NCI-H460 (cell line): ENCODE results near the gene ZNF584. TPM values are rescaled to one million over a fixed set of nuclear protein-coding genes. Genes with fewer than 3 reads are reported as not detected.
A peak's percentile ranks its signal among the peaks of the same experiment; 100 is the strongest.

Experiments used
- DNase-seq: peaks from one replicate; pipeline ENCODE4 v3.0.0-alpha.2; 2016; ENCODE audit warnings: low read depth; ENCODE audit errors: extremely low read depth
- total RNA-seq: library from RNA; depleted of rRNA; stranded (reverse); fragments of >200 nt; shearing (Covaris generic); gene quantifications from 2 replicates; pipeline ENCODE4 v1.2.3, GENCODE V29; 2014

The ZNF584 gene
- total RNA-seq, 1 experiment from 2014 or later: 14.7 TPM

DNA sequence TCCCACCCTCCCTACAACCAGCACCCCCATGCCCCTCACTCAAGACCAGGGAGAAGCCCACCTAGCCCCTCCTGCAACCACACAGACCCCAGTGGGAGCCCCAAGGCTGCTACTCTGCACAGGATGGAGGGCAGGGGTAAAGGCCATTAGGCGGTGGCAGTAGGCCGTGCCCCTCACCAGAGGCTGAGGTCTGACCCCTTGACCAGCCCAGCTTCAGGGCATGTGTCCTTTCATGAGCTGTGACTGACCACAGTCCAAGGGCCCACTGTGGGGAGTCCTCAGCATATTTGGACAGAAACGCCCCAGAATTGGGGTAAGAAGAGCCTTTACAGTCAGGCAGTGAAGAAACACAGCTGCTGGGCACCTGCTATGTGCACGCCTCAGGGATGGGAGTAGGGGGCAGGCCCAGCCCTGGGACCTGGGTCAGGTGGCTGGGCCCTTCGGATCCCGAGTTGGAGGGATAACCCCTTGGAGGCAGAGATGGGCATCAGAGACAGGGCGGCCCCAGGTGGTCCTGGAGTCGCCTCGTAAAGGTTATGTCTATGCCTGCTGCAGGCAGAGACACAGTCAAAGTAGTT is 23.0 kb upstream of the ZNF584 start:
- no peak for DNase-seq

DNA sequence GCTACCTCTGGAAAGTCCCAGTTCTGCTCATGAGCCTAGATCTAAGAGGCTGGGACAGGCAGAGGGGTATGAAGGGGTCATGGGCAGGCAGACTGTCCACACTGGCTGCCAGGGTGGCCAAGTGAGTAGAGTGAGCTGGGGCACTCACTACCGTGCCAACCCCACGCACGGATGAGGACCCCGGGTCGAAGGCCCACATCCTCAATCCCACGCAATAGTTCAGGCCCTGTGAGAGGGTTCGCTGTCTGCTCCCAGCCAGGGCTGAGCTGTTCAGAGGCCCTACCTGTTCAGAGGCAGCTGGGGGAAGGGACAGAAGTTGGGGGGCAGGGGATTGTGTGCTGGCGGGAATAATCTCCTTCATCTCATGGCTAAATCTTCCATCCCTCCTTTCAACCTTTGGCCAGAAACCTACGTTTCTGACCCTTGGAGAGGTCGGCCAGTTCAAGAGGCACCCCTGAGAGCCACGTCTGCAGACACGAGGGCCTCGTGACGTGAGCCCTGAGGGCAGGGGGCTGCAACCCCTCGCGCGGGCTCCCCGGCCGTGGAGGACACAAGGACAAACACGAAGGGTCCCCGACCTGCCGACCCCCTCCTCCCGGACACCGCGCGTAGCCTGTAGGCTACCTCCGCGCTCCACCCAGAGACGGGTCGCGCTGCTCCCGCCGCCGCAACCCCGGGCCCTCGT is 22.4 kb upstream of the ZNF584 start:
- no peak for DNase-seq

DNA sequence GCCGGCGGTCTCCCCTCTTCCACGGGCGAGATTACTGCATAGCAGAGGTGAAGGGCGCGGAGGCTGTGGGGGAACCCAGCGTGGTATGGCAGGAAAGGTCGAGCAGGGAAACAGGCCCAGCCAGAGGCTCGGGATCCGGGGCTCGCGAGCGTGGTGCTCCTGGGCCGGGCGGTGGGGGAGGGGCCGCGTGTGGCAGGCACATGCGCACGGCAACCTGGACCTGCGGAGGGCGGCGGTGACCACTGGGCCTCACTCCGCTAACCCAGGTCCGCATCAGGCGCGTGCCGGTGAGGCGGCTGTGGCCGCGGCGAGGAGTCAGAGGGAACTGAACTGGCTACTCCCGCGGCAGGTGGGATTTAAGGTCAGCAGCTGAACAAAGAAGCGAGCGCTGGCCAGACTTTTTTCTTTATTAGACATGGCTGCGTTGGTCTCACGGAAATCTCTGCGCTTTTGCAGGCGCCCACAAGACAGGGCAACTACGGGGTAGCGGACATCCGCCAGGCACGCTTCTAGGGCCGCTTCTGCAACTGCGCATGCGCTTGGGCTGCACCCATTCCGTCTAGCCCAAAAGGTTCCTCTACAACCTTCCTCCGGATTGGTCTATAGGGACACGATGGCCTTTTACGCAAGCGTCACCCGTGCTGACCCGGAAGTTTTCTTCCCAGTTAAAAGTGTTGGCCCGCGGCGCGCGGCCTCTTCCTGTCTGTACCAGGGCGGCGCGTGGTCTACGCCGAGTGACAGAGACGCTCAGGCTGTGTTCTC is 21.7 kb upstream of the ZNF584 start, which contains the start of gene RPS5:
TSS of gene RPS5 (plus strand) at position 694 of the 762 bp plus-strand sequence. CDS start 869 bp downstream, outside the sequence.
- DNase-seq: peak; percentile 96

DNA sequence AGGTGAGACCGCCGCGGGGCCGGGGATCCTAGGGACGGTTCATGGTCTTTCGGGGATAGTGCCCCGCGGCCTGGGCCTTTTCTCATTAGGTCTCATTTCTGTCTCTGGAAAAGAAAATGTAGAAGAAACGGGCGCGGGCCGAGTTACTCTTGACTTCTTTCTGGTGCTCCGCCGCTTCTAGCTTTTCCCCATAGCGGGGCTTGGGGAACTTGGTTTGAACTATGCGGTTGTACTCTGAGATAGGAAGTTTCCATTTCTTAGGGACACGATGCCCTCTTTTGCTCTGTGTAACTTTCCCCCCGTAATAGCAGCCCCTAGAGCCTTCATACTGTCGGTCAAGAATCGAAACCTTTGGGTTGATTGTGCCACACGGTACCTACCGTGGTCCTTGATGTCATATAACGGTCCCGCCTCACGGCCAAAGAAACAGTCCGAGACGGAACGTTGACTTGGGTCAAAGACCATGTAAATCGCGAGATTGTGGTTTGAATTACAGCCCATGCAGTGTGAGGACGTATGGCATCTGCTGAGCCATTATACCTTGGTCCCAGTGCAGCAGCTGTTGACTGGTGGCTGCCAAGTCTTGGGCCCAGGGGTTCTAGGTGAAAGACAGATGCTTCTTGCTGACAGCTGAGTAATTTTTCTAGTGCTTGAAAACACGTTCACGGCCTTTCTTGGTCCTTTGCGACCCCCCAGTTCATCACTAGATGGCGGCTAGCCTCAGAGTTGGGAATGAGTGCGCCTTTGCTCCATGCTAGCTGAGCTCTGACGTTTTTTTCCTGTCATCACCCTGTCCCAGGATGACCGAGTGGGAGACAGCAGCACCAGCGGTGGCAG is 20.9 kb upstream of the ZNF584 start:
- DNase-seq: no peak

DNA sequence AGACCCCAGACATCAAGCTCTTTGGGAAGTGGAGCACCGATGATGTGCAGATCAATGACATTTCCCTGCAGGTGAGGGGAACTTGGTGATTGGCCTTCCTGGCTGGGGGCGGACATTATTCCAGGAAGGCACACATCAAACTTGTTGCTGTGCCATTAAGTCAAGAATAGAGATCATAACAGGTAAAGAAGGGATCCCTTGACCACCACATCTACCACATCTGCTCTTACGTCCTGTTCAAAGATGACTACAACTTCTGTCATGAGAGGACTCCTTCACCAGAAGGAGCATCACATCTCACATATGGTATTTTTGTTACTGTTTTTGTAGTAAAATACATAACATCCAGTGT is 20.3 kb upstream of the ZNF584 start:
- DNase-seq: no peak

DNA sequence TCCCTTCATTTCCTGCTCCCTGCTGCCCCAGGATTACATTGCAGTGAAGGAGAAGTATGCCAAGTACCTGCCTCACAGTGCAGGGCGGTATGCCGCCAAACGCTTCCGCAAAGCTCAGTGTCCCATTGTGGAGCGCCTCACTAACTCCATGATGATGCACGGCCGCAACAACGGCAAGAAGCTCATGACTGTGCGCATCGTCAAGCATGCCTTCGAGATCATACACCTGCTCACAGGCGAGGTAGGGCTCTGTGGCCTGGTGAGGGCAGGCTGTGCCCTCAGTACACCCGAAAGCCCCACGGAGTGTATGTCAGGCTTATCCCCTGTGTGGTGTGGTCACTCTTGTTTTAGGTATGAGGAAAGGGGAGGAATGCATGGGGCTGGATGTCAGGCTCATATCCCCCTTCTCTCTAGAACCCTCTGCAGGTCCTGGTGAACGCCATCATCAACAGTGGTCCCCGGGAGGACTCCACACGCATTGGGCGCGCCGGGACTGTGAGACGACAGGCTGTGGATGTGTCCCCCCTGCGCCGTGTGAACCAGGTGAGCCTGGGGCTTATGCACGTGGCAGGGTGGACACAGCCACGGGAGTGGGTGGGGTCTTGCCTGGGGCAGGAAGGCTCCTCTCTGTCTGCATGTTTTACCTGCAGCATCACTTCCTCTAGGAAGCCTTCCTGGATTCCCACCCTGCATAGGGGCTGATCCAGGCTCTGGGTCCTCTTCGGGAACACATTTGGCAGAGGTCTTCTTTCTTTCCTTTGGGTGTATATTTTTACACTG is 15.3 kb upstream of the ZNF584 start:
- no peak for DNase-seq

DNA sequence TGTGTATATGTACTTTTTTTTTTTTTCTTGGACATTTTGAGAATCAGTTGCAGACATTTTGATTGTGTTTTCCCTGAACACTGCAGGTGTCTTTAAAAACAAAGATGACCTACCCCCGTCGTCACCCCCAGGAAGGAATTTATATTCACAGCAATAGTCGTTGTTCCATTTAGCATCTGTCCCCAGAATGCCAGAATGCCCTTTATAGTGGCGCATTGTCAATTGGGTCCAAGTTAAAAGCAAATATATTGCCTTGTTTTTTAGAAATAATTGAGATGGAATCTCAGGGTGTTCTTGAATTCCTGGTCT is 14.8 kb upstream of the ZNF584 start:
- DNase-seq: no peak

DNA sequence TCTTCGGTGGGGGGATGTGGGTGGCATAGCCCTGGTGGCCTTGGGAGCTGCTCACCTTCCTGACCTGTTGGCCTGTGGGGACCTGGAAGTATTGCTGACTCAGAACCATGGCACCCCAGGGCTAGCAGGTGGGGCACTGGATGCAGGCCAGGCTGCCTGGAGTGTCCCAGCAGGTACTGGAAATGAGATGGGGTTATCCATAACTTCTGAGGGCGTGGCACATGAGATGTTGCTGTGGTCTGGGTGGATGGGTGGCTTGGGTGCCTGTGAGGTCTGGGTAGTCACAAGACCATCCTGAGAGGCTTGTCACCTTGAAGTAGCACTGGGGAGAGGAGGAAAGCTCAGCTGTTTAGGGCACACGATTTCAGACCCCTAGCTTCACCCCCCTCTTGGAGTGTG is 13.6 kb upstream of the ZNF584 start:
- no peak for DNase-seq

DNA sequence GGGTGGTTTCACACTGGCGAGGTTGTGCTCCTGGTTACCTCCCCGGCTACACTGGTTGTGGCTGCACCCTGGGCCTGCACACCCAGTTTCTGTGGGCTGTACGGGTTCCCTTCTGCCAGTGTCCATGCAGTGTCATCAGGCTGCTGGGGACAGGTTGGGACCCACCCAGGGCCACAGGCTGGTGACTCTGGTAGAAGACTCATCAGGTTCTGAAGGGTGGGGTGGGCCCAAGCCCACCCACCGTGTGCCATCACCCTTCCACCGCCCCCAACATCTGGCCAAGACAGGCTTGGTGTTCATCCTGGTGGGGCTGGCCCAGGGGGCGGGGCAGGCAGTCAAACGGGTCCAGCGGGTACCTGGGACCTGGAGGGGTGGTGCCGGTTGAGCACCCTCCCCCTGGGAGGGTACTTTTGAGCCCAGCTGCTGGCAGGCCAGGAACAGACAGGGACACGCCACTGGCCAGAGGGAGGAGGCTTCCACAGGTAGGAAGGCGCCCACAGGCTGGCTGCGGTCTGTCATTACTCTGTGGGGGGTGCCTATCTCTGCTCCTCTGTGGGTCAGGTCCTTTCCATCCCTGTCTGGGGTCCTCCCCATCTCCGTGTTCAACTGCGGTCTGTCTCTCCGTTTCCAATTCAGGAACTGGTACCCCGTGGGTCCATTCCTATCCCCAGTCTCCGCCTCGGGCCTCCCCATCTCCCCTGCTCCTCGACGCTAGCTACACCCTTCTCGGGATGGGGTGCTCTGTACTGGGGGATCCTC is 13.1 kb upstream of the ZNF584 start, which contains the start of gene RNF225:
TSS of gene RNF225 (plus strand) at position 437 of the 759 bp plus-strand sequence. CDS start 434 bp downstream, outside the sequence.
- no peak for DNase-seq

DNA sequence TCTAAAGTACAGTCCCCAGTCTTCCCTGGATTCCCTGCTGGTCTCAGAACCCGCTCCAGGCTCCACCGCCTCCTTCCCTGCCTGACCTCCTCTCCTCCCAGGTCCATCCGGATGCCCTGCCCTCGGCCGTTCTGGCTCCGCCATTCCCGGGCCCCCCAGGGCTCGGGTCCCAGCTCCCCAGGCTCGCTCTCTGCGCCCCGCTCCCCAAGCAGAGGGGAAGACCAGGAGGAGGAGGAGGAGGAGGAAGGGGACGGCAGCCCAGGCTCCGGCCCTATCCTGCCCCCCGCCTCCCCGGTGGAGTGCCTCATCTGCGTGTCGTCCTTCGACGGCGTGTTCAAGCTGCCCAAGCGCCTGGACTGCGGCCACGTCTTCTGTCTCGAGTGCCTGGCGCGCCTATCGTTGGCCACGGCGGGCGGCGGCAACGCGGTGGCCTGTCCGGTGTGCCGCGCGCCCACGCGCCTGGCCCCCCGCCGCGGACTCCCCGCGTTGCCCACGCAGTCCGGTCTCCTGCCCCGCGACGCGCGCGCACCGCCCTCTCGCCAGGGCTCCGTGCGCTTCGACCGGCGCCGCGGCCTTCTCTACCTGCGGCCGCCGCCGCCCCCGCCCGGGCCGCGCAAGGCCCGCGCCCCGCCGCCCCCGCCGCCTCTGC is 12.3 kb upstream of the ZNF584 start:
- no peak for DNase-seq

DNA sequence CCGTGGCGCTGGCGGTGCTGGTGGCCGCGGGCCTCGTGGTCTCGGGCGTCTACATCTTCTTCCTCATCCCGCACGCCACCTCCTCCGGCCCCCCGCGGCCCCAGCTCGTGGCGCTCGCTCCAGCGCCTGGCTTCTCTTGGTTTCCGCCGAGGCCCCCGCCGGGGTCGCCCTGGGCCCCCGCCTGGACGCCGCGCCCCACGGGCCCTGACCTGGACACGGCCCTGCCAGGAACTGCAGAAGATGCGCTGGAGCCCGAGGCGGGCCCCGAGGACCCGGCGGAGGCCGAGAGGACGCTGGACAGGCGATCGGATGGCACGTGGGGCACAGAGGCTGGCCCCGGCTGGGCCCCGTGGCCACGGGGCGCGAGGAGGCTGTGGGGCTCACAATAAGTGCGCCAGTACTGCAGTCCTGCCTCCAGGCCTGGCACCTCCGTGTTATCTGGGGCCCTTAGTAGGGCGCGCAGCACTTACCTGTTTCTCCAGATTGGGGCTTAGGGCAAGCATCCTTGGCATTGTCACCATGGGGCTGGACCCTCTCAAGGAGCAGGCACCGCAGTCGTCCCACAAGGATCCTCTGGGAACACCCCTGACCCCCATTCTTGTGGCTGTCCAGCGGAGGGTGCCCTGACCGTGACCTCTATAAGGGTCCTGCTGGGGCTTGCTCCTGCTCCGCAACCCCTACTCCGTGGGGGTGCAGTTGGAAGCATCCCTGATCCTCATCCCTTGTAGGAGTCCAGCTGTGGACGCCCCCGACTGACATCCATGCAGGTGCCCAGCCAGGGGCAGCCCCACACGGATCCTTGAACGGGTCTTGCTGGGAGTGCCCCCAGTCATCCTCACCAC is 11.5 kb upstream of the ZNF584 start:
- DNase-seq: no peak

DNA sequence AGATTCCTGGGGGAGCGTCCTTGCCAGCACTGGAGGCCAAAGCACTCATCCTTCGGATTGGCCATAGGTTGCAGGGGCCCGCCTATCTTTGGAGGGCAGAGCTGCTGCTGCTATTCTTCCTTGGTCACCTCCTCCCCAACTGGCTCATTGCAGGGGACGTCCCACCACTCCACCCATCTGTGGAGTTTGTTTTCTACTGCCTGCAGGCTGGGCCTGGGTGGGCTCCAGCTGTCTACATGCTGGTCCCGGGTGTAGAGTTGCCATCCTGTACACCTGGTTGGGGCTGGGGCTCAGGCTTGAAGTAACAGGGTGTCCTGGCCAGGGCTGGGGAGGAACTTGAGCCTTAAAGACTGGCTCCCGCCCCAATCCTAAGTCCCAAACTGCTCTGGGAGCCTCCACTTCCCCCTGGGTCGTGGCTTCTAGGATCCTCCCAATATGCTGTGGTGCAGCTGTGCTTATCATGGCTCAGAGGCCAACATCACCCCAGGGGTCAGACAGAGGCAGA is 10.9 kb upstream of the ZNF584 start:
- DNase-seq: no peak

DNA sequence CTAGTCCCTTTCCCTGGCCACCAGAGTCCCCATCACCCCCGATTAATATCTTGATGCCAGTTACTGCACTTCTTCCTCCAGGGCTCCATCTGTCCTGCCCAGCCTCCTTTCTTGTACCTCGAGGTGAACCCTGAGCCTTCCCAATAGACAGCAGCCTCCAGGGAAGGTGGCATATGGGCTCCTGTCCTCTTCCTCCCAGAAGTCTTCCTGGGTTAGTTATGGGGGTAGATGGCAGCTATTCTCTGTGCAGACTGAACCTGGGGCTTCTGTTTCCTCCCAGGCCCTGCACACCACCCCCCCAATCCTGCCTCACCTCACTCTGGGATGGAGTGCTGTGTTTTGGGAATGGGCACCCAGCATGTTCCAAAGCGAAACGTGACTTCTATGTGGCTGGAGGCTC is 10.4 kb upstream of the ZNF584 start:
- DNase-seq: no peak

DNA sequence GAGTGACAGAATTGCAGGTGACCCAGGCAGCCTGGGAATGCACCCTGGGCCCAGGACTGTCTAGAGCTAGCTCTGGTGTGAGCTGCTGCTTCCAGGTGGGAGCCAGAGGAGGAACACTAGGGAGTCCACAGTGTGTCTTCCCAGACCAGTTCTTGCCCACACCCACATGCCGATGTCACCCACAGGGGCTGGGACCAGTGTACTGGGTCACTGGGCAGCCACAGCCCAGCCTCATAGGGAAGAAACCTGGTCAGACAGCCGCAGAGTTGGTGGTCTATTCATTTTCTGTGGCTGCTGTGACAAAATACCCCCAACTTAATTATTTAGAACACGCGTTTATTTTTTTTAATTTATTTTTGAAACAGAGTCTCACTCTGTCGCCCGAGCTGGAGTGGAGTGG is 9.9 kb upstream of the ZNF584 start:
- no peak for DNase-seq

DNA sequence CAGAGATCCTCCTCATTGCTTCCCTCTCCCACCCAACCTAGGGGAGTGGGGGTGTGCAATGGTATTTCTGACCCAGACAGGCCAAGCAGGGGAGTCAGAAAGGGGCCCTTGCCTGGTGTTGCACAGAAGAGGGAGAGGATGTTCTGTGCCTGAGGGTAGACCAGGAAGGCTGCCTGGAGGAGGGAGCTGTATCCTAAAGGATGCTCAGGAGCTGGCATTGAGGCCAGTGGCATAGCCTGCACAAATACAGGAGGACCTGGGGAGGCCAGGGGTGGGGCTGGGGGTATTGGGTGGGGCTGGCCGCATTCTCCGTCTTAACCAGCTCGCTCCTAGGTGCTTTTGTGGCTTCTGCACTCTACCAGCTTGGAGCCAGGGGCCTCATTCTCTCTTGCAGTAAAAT is 8.5 kb upstream of the ZNF584 start:
- no peak for DNase-seq

DNA sequence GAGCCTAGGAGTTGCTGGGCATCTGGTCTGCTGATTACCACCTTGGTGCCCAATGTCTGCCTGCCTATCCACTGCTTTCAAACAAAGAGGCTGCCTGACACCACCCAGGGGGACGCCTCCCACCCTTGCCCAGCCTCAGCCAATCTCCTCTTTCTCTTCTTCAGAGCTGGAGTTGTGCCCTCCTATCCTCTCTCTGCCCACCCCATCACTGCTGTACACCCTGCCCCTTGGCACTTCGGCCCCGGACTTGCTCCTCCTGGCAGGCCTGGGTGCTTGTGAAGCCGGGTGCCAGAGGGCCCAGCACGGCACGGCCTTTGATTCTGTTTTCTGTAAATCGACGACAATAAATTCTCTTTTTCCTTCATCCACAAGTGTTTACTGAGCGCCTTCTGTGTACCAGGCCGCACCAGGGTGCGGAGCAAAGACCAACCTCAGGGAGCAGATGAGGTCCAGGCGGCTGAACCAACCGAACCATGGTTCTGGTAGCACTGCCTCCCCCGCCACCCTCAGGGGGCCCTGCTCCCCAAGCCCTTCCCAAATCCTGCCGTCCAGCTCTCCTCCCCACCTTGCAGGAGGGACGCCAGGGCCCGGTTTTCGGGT is 8.0 kb upstream of the ZNF584 start:
- DNase-seq: no peak
